NCI-H82 treated with DMSO at 0.1 percent for 48 hours (cell line): ENCODE data around the gene EIF4EBP3.
"Not testable (repeated sequence)": the region's sequence is repeated elsewhere in the genome, so short reads cannot be mapped to it uniquely, and the experiment has no call there.

Experiments used
- DNase-seq: peaks from one replicate; lab custom pipeline; 2025; ENCODE audit not compliant: unreplicated experiment; lab: John Stamatoyannopoulos, UW

EIF4EBP3 gene

DNA sequence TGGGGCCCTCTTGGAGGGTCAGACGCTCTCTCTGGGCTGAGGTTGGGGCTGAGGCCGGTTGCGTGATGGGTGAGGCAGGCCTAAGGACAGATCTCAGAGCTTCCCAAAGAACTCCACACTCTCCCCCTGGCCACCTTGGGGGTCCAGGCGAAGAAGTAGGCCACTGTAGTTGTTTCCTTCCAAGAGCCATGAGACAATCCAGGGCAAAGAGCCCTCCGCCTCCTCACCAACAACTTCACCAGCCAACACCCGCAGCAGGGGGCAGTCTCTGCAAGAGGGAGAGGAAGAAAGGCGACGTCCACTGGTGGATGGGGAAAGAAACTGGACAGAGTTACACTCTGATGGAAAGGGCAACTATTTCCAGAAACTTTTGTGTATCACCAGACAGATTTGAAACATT lies 27.8 kb downstream of the EIF4EBP3 start:
- DNase-seq = no peak

DNA sequence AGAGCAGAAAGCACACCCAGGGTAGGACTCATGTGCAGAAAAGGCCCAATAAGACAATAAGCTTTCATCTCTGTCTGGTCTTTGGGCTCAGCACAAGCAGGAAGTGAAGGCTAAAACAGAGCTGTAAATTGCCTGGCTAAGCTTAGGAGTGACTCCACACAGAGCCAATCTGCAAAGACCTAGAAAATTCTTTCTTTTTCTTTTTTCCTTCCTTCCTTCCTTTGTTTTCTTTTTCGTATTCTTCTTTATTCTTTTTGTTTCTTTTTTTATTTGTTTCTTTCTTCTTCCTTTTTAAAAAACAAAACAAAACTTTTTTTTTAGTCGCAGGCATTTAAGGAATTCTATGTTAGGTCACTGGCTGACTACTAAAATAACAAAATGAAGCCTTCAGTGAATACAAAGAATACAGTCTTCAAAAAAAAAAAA lies 29.3 kb downstream of the EIF4EBP3 start:
- no peak for DNase-seq

DNA sequence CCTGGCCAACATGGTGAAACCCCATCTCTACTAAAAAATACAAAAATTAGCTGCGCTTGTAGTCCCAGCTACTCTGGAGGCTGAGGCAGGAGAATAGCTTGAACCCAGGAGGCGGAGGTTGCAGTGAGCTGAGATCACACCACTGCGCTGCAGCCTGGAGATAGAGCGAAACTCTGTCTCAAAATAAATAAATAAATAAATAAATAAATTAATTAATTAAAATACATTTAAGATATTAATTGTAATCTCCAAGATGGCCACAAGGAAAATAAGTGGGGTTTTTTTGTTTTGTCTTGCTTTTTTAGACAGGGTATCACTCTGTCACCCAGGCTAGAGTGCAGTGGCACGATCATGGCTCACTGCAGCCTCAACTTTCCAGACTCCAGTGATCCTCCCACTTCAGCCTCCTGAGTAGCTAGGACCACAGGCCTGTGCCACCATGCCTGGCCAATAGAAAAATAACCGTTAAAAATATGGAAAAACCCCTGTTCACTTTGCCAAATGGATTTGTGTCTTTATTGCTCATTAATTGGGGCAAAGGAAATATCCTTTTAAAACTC lies 31.8 kb downstream of the EIF4EBP3 start:
- DNase-seq = not testable (repeated sequence)

GRCh38 chr5:140587495-140587894 lies 40.0 kb downstream of the EIF4EBP3 start:
- DNase-seq = no peak

GRCh38 chr5:140588311-140589070 lies 41.0 kb downstream of the EIF4EBP3 start:
- DNase-seq = no peak

- DNase-seq = no peak
Observed at GRCh38 chr5:140590861-140591260, 43.4 kb downstream of the EIF4EBP3 start.

DNA sequence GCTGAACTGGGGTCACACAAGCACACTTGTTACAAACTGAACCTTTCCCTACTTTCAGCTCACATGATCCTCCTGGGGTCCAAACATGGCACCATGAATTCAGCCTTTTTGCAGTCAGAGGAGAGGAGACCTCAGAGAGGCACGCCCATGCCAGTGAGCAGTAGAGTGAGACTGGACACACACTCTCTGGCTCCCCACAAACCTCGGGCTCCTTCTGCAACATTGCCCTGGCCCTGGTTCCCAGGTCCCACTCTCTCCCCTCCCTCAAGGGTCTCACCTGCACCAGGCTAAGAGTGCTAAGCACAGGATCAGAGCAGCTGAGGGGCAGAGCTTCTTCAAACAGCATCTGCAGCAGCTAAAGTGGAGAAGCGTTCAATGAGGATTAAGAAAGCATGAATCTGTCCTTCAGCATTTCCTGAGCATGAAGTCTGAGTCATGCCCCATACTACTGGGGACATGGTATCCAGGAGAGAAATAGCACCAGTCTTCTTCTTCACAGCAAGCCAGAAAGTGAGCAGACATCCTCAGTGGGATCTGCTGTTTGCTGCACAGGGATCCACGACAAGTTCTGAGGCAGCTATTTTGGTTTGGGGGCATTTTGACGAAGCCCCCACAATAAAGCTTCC lies 44.4 kb downstream of the EIF4EBP3 start:
- no peak for DNase-seq

DNA sequence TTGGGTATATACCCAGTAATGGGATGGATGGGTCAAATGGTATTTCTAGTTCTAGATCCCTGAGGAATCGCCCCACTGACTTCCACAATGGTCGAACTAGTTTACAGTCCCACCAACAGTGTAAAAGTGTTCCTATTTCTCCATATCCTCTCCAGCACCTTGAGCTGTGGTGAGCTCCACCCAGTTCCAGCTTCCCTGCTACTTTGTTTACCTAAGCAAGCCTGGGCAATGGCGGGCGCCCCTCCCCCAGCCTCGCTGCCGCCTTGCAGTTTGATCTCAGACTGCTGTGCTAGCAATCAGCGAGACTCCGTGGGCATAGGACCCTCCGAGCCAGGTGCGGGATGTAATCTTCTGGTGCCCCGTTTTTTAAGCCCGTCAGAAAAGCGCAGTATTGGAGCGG lies 45.6 kb downstream of the EIF4EBP3 start:
- DNase-seq = not testable (repeated sequence)

GRCh38 chr5:140594169-140594568 lies 46.7 kb downstream of the EIF4EBP3 start:
- no peak for DNase-seq

- no peak for DNase-seq
Observed at GRCh38 chr5:140595538-140596300, 48.3 kb downstream of the EIF4EBP3 start.

DNA sequence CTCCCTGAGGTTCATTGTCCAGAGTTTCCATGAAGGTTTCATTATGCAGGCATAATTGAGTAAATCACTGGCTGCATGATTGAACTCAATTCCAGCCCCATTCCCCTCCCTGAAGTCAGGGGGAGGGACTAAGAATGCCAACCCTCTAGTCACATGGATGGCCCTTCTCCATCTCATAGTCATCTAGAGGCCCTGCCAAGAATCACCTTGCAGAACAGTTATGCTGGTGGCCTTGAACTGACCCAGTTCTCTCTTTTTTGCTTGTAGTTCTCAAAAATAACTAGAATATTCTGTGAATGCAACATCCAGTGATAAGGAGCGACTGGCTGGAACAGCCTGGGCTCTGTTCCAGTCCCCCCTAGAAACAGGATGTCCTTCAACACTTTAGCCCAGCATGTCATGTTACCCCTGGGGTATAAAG lies 48.9 kb downstream of the EIF4EBP3 start:
- no peak for DNase-seq

GRCh38 chr5:140598836-140599235 lies 51.4 kb downstream of the EIF4EBP3 start:
- DNase-seq = no peak
